DMS114 treated with DMSO at 0.1 percent for 48 hours (cell line): ENCODE results near the gene TAF11L11.
"Not testable (repeated sequence)": the region's sequence is repeated elsewhere in the genome, so short reads cannot be mapped to it uniquely, and the experiment has no call there.

Experiments used
- DNase-seq: peaks from one replicate; lab custom pipeline; 2025; ENCODE audit not compliant: unreplicated experiment; lab: John Stamatoyannopoulos, UW

TAF11L11 gene

GRCh38 chr5:17603880-17604279 is at the start of gene TAF11L11:
TSS of gene TAF11L11 (plus strand) at chr5:17604183.
- not testable (repeated sequence) for DNase-seq

DNA sequence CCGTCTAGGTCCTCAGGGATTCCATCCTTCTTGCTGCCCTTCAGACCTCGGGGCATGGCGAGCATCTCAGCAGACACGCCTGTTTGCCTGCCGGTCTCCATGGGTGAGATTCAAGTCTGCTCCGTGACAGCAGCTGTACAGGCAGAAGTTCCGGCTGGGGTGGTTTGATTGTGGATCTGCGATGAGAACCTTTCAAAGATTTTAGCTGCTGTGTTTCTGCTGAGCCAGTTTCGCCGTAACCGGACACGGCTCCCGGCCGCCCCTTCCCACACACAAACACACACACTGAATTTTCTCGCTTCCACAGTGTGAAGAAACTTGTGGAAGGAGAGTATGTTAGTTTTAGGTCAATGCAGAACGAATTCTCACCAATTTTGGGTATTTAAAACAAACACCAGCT is 18.3 kb upstream of the TAF11L11 start, which contains the start of gene TAF11L7:
Gene TAF11L7 (minus strand): TSS at position 101 of the 400 bp plus-strand sequence.
- not testable (repeated sequence) for DNase-seq

DNA sequence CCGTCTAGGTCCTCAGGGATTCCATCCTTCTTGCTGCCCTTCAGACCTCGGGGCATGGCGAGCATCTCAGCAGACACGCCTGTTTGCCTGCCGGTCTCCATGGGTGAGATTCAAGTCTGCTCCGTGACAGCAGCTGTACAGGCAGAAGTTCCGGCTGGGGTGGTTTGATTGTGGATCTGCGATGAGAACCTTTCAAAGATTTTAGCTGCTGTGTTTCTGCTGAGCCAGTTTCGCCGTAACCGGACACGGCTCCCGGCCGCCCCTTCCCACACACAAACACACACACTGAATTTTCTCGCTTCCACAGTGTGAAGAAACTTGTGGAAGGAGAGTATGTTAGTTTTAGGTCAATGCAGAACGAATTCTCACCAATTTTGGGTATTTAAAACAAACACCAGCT is 13.1 kb upstream of the TAF11L11 start, which contains the start of gene TAF11L8:
Gene TAF11L8 (minus strand): TSS at position 101 of the 400 bp plus-strand sequence.
- not testable (repeated sequence) for DNase-seq

DNA sequence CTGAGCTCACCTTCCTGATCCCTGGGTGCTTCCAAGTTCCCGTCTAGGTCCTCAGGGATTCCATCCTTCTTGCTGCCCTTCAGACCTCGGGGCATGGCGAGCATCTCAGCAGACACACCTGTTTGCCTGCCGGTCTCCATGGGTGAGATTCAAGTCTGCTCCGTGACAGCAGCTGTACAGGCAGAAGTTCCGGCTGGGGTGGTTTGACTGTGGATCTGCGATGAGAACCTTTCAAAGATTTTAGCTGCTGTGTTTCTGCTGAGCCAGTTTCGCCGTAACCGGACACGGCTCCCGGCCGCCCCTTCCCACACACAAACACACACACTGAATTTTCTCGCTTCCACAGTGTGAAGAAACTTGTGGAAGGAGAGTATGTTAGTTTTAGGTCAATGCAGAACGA is 9.7 kb upstream of the TAF11L11 start, which contains the start of gene TAF11L9:
Gene TAF11L9 (minus strand): TSS at position 140 of the 400 bp plus-strand sequence.
- DNase-seq: not testable (repeated sequence)

- DNase-seq: not testable (repeated sequence)
Measured at GRCh38 chr5:17597728-17598127, 6.3 kb upstream of the TAF11L11 start, which contains the start of gene TAF11L10. TSS of gene TAF11L10 (minus strand) at chr5:17597828.

- no peak for DNase-seq
Measured at GRCh38 chr5:17604951-17605350, 968 bp downstream of the TAF11L11 start.

DNA sequence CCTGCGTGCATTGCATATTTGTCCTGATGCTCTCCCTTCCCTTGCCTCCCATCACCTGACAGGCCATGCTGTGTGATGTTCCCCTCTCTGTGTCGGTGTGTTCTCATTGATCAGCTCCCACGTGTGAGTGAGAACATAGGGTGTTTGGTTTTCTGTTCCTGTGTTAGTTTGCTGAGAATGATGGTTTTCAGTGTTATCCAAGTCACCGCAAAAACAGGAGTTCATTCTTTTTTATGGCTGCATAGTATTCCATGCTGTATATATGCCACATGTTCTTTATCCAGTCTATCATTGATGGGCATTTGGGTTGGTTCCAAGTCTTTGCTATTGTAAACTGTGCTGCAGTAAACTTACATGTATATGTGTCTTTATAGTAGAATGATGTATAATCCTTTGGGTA is 3.5 kb downstream of the TAF11L11 start:
- not testable (repeated sequence) for DNase-seq

DNA sequence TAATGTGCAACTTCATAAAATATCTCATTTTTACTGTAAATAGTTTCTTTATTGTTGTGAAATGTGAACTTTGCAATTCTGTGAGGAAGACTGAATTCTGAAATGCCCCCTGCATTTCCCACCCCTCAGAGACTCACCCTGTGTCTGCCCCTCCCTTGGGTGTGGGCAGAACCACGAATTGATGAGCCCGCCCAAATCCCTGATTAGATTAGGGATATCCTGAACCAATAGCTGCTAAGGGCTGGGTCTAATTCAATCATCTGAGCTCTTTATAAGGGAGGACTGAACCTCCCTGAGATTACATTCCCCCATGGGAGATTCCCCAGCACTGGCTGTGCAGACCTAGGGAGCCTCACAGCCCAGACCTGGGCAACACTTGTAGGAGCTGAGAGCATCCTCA is 6.1 kb downstream of the TAF11L11 start, which contains the start of gene TAF11L12:
Gene TAF11L12 (plus strand): TSS at position 301 of the 400 bp plus-strand sequence.
- not testable (repeated sequence) for DNase-seq

GRCh38 chr5:17614872-17615605 is 11.1 kb downstream of the TAF11L11 start:
- DNase-seq: no peak

DNA sequence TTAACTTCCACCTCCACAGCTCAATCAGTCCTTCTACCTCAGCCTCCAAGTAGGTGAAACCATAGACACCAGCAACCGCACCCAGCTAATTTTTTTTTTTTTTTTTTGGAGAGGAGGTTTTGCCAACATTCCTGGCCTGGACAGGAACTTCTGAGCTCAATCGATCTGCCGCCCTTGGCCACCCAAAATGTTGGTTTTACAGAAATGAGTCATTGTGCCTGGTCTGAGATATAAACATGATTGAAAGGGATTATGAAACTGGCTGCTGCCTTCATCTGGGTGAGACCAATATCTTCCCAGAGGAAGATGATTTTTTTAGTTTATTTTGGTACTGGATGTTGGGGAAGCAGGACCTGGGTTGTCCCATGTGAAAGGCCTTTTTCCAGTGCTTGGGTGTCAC is 15.4 kb downstream of the TAF11L11 start:
- no peak for DNase-seq

DNA sequence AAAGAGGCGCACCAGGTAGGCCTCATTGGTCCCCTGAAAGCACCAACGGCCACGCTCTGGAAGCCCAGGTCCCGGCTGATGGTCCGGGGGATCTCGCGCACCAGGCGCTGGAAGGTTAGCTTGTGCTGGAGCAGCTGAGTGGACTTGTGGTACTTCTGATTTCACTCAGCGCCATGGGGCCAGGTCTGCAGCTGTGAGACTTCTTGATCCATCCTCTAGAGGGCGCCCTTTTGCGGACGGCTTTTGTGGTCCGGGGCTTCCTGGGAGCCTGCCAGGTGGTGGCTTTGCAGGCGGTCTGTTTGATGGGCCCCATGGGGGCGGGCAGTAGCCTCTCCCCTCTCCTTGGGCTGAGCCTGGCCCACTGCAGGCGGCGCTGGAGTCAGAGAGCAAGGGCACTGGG is 16.6 kb downstream of the TAF11L11 start:
- no peak for DNase-seq

DNA sequence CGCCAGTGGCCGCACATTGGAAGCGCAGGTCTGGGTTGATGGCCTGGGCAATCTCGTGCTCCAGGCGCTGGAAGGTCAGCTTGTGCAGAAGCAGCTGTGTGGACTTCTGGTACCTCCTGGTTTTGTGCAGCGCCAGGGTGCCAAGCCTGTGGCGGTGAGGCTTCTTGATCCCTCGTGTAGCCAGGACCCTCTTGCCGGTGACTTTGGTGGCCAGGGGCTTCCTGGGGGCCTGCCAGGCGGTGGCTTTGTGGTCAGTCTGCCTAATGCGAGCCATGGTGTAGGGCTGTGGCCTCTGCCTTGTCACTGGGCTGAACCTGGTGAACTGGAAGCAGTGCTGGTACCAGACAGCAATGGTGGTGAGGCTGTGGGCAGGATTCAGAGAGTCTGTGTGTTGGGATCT is 21.7 kb downstream of the TAF11L11 start:
- DNase-seq: no peak

GRCh38 chr5:17631788-17632187 is 27.8 kb downstream of the TAF11L11 start, which contains the start of gene TAF11L13:
TSS of gene TAF11L13 (plus strand) at chr5:17632088.
- not testable (repeated sequence) for DNase-seq

- no peak for DNase-seq
Measured at GRCh38 chr5:17634160-17634559, 30.2 kb downstream of the TAF11L11 start, which contains the start of gene TAF11L14. TSS of gene TAF11L14 (plus strand) at chr5:17634460.

DNA sequence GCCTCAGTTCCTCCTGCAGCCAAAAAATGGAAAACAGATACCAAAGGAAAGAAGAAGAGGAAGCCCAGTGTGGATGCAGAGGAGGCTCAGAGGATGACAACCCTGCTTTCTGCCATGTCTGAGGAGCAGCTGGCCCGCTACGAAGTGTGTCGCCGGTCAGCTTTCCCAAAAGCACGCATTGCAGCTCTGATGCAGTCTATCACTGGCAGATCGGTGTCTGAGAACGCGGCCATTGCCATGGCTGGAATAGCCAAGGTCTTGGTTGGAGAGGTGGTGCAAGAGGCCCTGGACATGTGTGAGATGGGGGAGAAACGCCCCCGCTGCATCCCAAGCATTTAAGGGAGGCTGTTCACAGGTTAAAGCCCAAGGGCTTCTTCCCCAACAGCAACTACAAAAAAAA is 45.2 kb downstream of the TAF11L11 start:
- not testable (repeated sequence) for DNase-seq

DNA sequence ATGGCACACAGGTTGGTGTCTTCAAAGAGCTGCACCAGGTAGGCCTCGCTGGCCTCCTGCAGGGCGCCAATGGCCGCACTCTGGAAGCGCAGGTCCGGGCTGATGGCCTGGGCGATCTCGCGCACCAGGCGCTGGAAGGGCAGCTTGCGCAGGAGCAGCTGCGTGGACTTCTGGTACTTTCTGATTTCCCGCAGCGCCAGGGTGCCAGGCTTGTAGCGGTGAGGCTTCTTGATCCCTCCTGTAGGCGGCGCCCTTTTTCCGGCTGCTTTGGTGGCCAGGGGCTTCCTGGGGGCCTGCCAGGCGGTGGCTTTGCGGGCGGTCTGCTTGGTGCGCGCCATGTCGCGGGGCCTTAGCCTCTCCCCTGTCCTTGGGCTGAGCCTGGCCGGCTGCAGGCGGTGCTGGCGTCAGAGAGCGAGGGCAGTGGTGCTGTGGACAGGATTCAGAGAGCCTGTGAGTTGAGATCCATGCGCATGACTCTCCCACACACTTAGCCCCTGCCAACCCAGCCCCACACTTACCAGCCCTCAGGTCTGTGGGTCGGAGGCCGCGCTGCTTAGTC is 51.3 kb downstream of the TAF11L11 start:
- not testable (repeated sequence) for DNase-seq
